ENCODE measurements around the gene PTPRD. TPM values are rescaled to one million over a fixed set of nuclear protein-coding genes. Genes with fewer than 3 reads are reported as not detected.

The PTPRD gene
- total RNA-seq, 1 donor from 2014 or later, result 136 TPM

DNA sequence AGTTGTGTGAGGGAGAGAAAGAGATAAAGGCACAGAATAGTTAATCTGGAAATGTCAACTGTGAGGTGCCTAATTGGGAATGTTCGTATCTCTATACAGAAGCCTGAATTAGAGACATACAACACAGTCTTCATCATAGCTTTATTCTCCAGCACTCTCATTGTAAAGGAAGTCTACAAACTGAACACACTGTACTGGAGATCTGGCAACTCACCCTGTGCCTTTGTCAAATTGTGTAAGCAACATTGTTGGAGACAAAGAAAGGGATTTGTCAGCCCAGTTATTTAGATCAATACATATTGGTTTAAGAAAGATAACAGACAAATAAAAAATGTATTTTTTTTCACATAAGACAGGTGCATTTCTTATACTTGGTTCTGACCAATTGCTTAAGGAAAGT, 1980.3 kb downstream of the PTPRD start:
- Histone ChIP-seq H3K4me2 (no peak overlapping the region), H4K20me1 (ENCODE audit: low read depth) (no peaks in the 10 kb centered on the region), H3F3A (ENCODE audit: low read depth) (peaks cover 6% of the 10 kb centered on the region), H3K79me2 (ENCODE audit: low read depth) (no peaks in the 10 kb centered on the region), H3K27me3 (no peaks in the 10 kb centered on the region), H3K4me3 (no peak overlapping the region), H3K9me3 (ENCODE audit: low read depth) (no peaks in the 10 kb centered on the region), H3K9ac (no peak overlapping the region), H3K36me3 (no peaks in the 10 kb centered on the region), H3K27ac (no peak overlapping the region), H3K4me1 (peaks cover 24% of the 10 kb centered on the region), H2AFZ (replicated peaks) (no peak overlapping the region)
- Mint-ChIP-seq H3K4me1 (peaks cover 23% of the 10 kb centered on the region), H3K27me3 (ENCODE audit: insufficient read depth, low read depth) (no peaks in the 10 kb centered on the region), H3K36me3 (peaks cover 15% of the 10 kb centered on the region), H3K9me3 (no peaks in the 10 kb centered on the region), H3K27ac (no peak overlapping the region), H3K4me3 (no peak overlapping the region)
- no peak for DNase-seq (ENCODE audit: low spot score)
- TF ChIP-seq EZH2phosphoT487 (IDR thresholded peaks at IDR 0.05) (no peak), EZH2 (IDR thresholded peaks at IDR 0.05) (no peak)
- TF ChIP-seq, protein P1, sequence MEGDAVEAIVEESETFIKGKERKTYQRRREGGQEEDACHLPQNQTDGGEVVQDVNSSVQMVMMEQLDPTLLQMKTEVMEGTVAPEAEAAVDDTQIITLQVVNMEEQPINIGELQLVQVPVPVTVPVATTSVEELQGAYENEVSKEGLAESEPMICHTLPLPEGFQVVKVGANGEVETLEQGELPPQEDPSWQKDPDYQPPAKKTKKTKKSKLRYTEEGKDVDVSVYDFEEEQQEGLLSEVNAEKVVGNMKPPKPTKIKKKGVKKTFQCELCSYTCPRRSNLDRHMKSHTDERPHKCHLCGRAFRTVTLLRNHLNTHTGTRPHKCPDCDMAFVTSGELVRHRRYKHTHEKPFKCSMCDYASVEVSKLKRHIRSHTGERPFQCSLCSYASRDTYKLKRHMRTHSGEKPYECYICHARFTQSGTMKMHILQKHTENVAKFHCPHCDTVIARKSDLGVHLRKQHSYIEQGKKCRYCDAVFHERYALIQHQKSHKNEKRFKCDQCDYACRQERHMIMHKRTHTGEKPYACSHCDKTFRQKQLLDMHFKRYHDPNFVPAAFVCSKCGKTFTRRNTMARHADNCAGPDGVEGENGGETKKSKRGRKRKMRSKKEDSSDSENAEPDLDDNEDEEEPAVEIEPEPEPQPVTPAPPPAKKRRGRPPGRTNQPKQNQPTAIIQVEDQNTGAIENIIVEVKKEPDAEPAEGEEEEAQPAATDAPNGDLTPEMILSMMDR (IDR thresholded peaks at IDR 0.05), result no peak

DNA sequence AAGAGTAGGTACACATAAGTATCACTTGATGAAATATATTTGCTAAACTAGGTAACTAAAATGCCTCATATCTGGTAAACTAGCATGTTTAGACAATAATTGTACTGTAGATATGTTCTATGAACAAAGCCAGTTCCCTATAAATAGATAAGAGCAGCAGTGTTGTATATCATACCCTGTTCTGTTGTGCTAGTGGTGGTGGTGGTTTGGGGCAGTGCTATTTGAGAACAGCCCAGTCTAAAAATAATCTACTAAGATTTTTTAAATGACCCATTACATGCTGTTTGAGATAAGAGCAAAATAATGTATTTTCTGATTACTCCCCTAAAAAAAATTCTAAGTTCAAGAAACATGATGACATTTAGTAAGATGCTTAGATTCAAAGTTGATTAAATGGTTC, 1984.0 kb downstream of the PTPRD start:
- Histone ChIP-seq H2AFZ (replicated peaks) (no peak overlapping the region), H3F3A (ENCODE audit: low read depth) (no peaks in the 10 kb centered on the region), H3K27me3 (no peaks in the 10 kb centered on the region), H3K4me2 (no peak overlapping the region), H3K9ac (no peak overlapping the region), H3K79me2 (ENCODE audit: low read depth) (no peaks in the 10 kb centered on the region), H3K4me1 (peaks cover 26% of the 10 kb centered on the region), H3K4me3 (no peak overlapping the region), H3K9me3 (ENCODE audit: low read depth) (no peaks in the 10 kb centered on the region), H3K36me3 (no peaks in the 10 kb centered on the region), H3K27ac (no peak overlapping the region), H4K20me1 (ENCODE audit: low read depth) (no peaks in the 10 kb centered on the region)
- TF ChIP-seq EZH2phosphoT487 (IDR thresholded peaks at IDR 0.05), result no peak
- TF ChIP-seq, protein P1 (IDR thresholded peaks at IDR 0.05), result no peak
- no peak for TF ChIP-seq EZH2 (IDR thresholded peaks at IDR 0.05)
- no peak overlapping the region for H3K4me3 Mint-ChIP-seq
- H3K36me3 Mint-ChIP-seq, result peaks cover 17% of the 10 kb centered on the region
- no peaks in the 10 kb centered on the region for H3K9me3 Mint-ChIP-seq
- H3K27me3 Mint-ChIP-seq (ENCODE audit: insufficient read depth, low read depth), result no peaks in the 10 kb centered on the region
- H3K27ac Mint-ChIP-seq, result no peak overlapping the region
- peaks cover 24% of the 10 kb centered on the region for H3K4me1 Mint-ChIP-seq
- no peak for DNase-seq (ENCODE audit: low spot score)

DNA sequence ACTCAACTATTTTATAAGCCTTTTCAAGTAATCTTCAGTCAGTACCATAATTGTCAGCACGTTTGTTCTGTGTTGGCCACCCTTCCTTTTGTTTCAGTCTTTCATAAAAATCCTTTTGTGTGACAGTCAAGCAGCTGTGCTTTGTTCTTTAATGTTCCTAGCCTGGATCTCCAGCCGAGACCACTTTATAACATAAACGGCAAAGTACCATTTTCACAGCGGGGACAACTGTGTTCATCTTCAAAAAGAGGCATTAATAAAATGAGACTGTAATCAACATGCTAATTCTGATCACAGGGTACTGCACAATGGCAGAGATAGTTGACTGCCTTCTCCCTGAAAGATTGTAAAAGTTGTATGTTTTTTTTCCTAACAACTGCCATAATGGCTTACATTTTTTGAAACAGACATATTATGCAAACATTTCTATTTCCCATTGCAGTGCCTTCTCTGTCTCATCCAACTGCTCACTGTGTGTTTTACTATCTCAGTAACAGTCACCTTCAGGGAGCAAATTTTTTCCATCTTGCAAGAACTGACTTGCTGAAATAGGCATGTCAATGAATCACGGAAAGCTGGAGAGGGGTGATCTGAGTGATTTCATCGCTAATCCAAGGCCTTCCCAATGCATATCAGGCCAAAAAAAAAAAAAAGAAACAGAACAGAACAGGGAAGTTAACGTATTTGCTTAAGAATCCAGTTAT, 1984.7 kb downstream of the PTPRD start:
- no peak overlapping the region for H2AFZ ChIP-seq (replicated peaks)
- no peaks in the 10 kb centered on the region for H3F3A ChIP-seq (ENCODE audit: low read depth)
- peaks cover 25% of the 10 kb centered on the region for H3K4me1 ChIP-seq
- no peak overlapping the region for H3K27ac ChIP-seq
- Mint-ChIP-seq H3K27ac (no peak overlapping the region), H3K36me3 (peaks cover 14% of the 10 kb centered on the region), H3K4me1 (peaks cover 24% of the 10 kb centered on the region), H3K9me3 (no peaks in the 10 kb centered on the region), H3K4me3 (no peak overlapping the region), H3K27me3 (ENCODE audit: insufficient read depth, low read depth) (no peaks in the 10 kb centered on the region)
- H3K4me2 ChIP-seq, result peak overlapping the region; percentile 28
- H3K36me3 ChIP-seq, result no peaks in the 10 kb centered on the region
- no peaks in the 10 kb centered on the region for H4K20me1 ChIP-seq (ENCODE audit: low read depth)
- H3K9ac ChIP-seq, result no peak overlapping the region
- DNase-seq (ENCODE audit: low spot score), result peak; percentile 44
- no peaks in the 10 kb centered on the region for H3K79me2 ChIP-seq (ENCODE audit: low read depth)
- no peak for TF ChIP-seq EZH2phosphoT487 (IDR thresholded peaks at IDR 0.05)
- no peak for TF ChIP-seq EZH2 (IDR thresholded peaks at IDR 0.05)
- TF ChIP-seq, protein P1 (IDR thresholded peaks at IDR 0.05), result no peak
- H3K27me3 ChIP-seq, result no peaks in the 10 kb centered on the region
- H3K9me3 ChIP-seq (ENCODE audit: low read depth), result no peaks in the 10 kb centered on the region
- no peak overlapping the region for H3K4me3 ChIP-seq

All from neural progenitor cell (in vitro differentiated cells).